GM23338 (cell line): ENCODE data around the gene SSH3. TPM values are rescaled to one million over a fixed set of nuclear protein-coding genes. Genes with fewer than 3 reads are reported as not detected.

Source experiments
- ATAC-seq: fragments of 200-7000 bp; cut with Tn5 transposase; 3 replicates; pipeline ENCODE4 v1.9.1; 2020
- DNase-seq: peaks from one replicate; pipeline ENCODE4 v3.0.0-alpha.2; 2015; ENCODE audit warnings: low spot score
- H2AFZ ChIP-seq: fragments of 200-600 bp; sonication (generic); 2 replicates; pipeline ENCODE4 v1.8.0; 2016; ENCODE audit warnings: antibody characterized with exemption, mild to moderate bottlenecking, moderate library complexity
- H3F3A ChIP-seq: fragments of 200-600 bp; sonication (generic); replicated peaks from 2 replicates; pipeline ENCODE4 v1.8.0; 2017; ENCODE audit warnings: antibody characterized with exemption, mixed run types, low read depth
- H3K27ac ChIP-seq: fragments of 200-600 bp; sonication (generic); 2 replicates; pipeline ENCODE4 v1.6.1; 2016; ENCODE audit warnings: low read depth
- H3K27me3 ChIP-seq: fragments of 200-600 bp; sonication (generic); 2 replicates; pipeline ENCODE4 v1.8.0; 2016; ENCODE audit warnings: mild to moderate bottlenecking, mixed run types, moderate library complexity; ENCODE audit not compliant: insufficient read depth
- H3K36me3 ChIP-seq: fragments of 200-600 bp; sonication (generic); 2 replicates; pipeline ENCODE4 v1.8.0; 2016; ENCODE audit warnings: mild to moderate bottlenecking; ENCODE audit not compliant: insufficient read depth
- H3K4me1 ChIP-seq: fragments of 200-600 bp; sonication (generic); 2 replicates; pipeline ENCODE4 v1.8.0; 2016; ENCODE audit warnings: mild to moderate bottlenecking, moderate library complexity; ENCODE audit not compliant: insufficient read depth
- H3K4me2 ChIP-seq: fragments of 200-600 bp; sonication (generic); 2 replicates; pipeline ENCODE4 v1.7.1; 2017; ENCODE audit warnings: mixed run types
- H3K4me3 ChIP-seq: fragments of 200-600 bp; sonication (generic); 2 replicates; pipeline ENCODE4 v1.6.1; 2016; ENCODE audit warnings: mixed run types
- H3K79me2 ChIP-seq: fragments of 200-600 bp; sonication (generic); replicated peaks from 2 replicates; pipeline ENCODE4 v1.8.0; 2017; ENCODE audit warnings: mild to moderate bottlenecking; ENCODE audit not compliant: insufficient read depth
- H3K9me2 ChIP-seq: fragments of 200-600 bp; sonication (generic); 2 replicates; pipeline ENCODE4 v1.8.0; 2017; ENCODE audit not compliant: insufficient read depth
- H4K20me1 ChIP-seq: fragments of 200-600 bp; sonication (generic); replicated peaks from 2 replicates; pipeline ENCODE4 v1.8.0; 2017; ENCODE audit warnings: mild to moderate bottlenecking; ENCODE audit not compliant: insufficient read depth
- H3K27ac Mint-ChIP-seq: 2 replicates; pipeline ENCODE4 v1.8.0; 2020; ENCODE audit warnings: inconsistent platforms, mild to moderate bottlenecking, moderate library complexity, mixed read lengths
- H3K27me3 Mint-ChIP-seq: 3 replicates; pipeline ENCODE4 v1.8.0; 2022; ENCODE audit warnings: low read depth, mild to moderate bottlenecking, moderate library complexity, mixed read lengths, inconsistent platforms; ENCODE audit not compliant: insufficient read depth, poor library complexity
- H3K36me3 Mint-ChIP-seq: 3 replicates; pipeline ENCODE4 v1.8.0; 2021; ENCODE audit warnings: low read depth, mild to moderate bottlenecking, inconsistent platforms, moderate library complexity, mixed read lengths
- H3K4me1 Mint-ChIP-seq: 3 replicates; pipeline ENCODE4 v1.8.0; 2020; ENCODE audit warnings: mild to moderate bottlenecking, inconsistent platforms, mixed read lengths
- H3K4me3 Mint-ChIP-seq: 3 replicates; pipeline ENCODE4 v1.8.0; 2021; ENCODE audit warnings: moderate library complexity, mild to moderate bottlenecking, inconsistent platforms, mixed read lengths
- H3K9me3 Mint-ChIP-seq: 3 replicates; pipeline ENCODE4 v1.8.0; 2020; ENCODE audit warnings: moderate library complexity, mild to moderate bottlenecking, inconsistent platforms, mixed read lengths
- CREB1 ChIP-seq: fragments of 250-450 bp; sonication (Bioruptor Pico); IDR thresholded peaks from 2 replicates; pipeline ENCODE4 v1.5.0; 2020; ENCODE audit warnings: low read depth, mild to moderate bottlenecking, moderate library complexity
- CTCF ChIP-seq, 2 experiments: fragments of 200-600 bp in 1 of 2; sonication (generic) in 1 of 2; conservative IDR thresholded peaks; 2 replicates each; pipeline versions ENCODE4 v1.5.1 to v1.6.1; 2016 to 2017; ENCODE audit warnings: antibody characterized with exemption in 2 of 2, low read depth in 2 of 2, mild to moderate bottlenecking in 2 of 2, moderate library complexity in 1 of 2
- ETS1 ChIP-seq: IDR thresholded peaks from 2 replicates; pipeline ENCODE4 v1.6.1; 2016; ENCODE audit warnings: antibody characterized with exemption
- EZH2 ChIP-seq: fragments of 200-600 bp; sonication (generic); IDR thresholded peaks from one replicate; pipeline ENCODE4 v1.8.0; 2017; ENCODE audit warnings: antibody characterized with exemption, mild to moderate bottlenecking, low read depth; ENCODE audit not compliant: unreplicated experiment
- EZH2phosphoT487 ChIP-seq: fragments of 200-600 bp; sonication (generic); IDR thresholded peaks from one replicate; pipeline ENCODE4 v1.8.1; 2018; ENCODE audit warnings: antibody characterized with exemption; ENCODE audit not compliant: unreplicated experiment
- JUNB ChIP-seq: IDR thresholded peaks from one replicate; pipeline ENCODE4 v1.6.1; 2016; ENCODE audit warnings: antibody characterized with exemption; ENCODE audit not compliant: unreplicated experiment
- NANOG ChIP-seq: IDR thresholded peaks from 2 replicates; pipeline ENCODE4 v1.6.1; 2016; ENCODE audit warnings: antibody characterized with exemption, borderline replicate concordance
- POLR2AphosphoS5 ChIP-seq: IDR thresholded peaks from 2 replicates; pipeline ENCODE4 v1.6.1; 2016; ENCODE audit warnings: antibody characterized with exemption, low read depth
- REST ChIP-seq: IDR thresholded peaks from one replicate; pipeline ENCODE4 v1.6.1; 2018; ENCODE audit warnings: antibody characterized with exemption; ENCODE audit not compliant: unreplicated experiment
- STAT1 ChIP-seq: IDR thresholded peaks from one replicate; pipeline ENCODE4 v1.6.1; 2016; ENCODE audit warnings: antibody characterized with exemption; ENCODE audit not compliant: unreplicated experiment
- ZNF114 ChIP-seq: fragments of 250-450 bp; sonication (Bioruptor Pico); IDR thresholded peaks from 2 replicates; pipeline ENCODE4 v1.5.0; 2020; ENCODE audit warnings: mild to moderate bottlenecking, moderate library complexity
- ZNF331 ChIP-seq: fragments of 250-450 bp; sonication (Bioruptor Pico); IDR thresholded peaks from 2 replicates; pipeline ENCODE4 v1.5.0; 2020; ENCODE audit warnings: low read depth, mild to moderate bottlenecking, moderate library complexity
- ZNF462 ChIP-seq: fragments of 250-450 bp; sonication (Bioruptor Pico); IDR thresholded peaks from 2 replicates; pipeline ENCODE4 v1.5.0; 2020; ENCODE audit warnings: mild to moderate bottlenecking, moderate library complexity
- polyA plus RNA-seq: library from polyadenylated mRNA; unstranded; fragments of >200 nt; fragmentation: Nextera tagmentation; extraction: Ambion mirVana; gene quantifications from 2 replicates; pipeline ENCODE4 v1.2.1, GENCODE V29; 2016
- total RNA-seq: library from RNA; depleted of rRNA; stranded (reverse); fragments of >200 nt; shearing (Covaris generic); gene quantifications from 2 replicates; pipeline ENCODE4 v1.2.3, GENCODE V29; 2014

Gene SSH3
- total and polyA plus RNA-seq, 2 experiments from 2014 or later, result 17.8 to 40.0 TPM

GRCh38 chr11:67312187-67313021, 9.1 kb downstream of the SSH3 start:
- no peak overlapping the region; the same call in 2 of the 3 replicates for H3K4me3 Mint-ChIP-seq
- no peak overlapping the region for H3K27ac Mint-ChIP-seq
- TF ChIP-seq EZH2, result no peak
- TF ChIP-seq ZNF462 (CRISPR knock-in tag), result no peak
- no peak for TF ChIP-seq REST
- no peak for TF ChIP-seq ZNF114 (CRISPR knock-in tag)
- no peak for TF ChIP-seq POLR2AphosphoS5
- no peak for TF ChIP-seq CREB1 (CRISPR knock-in tag)
- TF ChIP-seq NANOG, result no peak
- no peak for TF ChIP-seq ETS1
- no peak for TF ChIP-seq STAT1
- no peak for TF ChIP-seq JUNB
- no peak for TF ChIP-seq EZH2phosphoT487
- TF ChIP-seq CTCF (conservative IDR thresholded peaks at IDR 0.05; ENCODE audit: low read depth in 2 of 2), result no peak
- no peak for TF ChIP-seq ZNF331

More at GRCh38 chr11:67312187-67313021, 9.1 kb downstream of the SSH3 start:
- Mint-ChIP-seq H3K4me1 (peaks cover 2% of the 10 kb centered on the region; the same call in 1 of the 3 replicates), H3K27me3 (peaks cover 5% of the 10 kb centered on the region), H3K9me3 (no peaks in the 10 kb centered on the region), H3K36me3 (no peaks in the 10 kb centered on the region)
- H3K27me3 ChIP-seq, result peaks cover 10% of the 10 kb centered on the region; the same call in 1 of the 2 replicates
- ATAC-seq (no peak), DNase-seq (no peak)
- H2AFZ ChIP-seq, result no peak overlapping the region
- H4K20me1 ChIP-seq, result no peaks in the 10 kb centered on the region
- no peaks in the 10 kb centered on the region for H3K36me3 ChIP-seq
- H3F3A ChIP-seq, result no peaks in the 10 kb centered on the region
- H3K4me2 ChIP-seq, result no peak overlapping the region
- no peaks in the 10 kb centered on the region for H3K79me2 ChIP-seq
- no peak overlapping the region for H3K27ac ChIP-seq
- H3K9me2 ChIP-seq, result no peaks in the 10 kb centered on the region
- no peak overlapping the region for H3K4me3 ChIP-seq
- peaks cover 4% of the 10 kb centered on the region; the same call in 1 of the 2 replicates for H3K4me1 ChIP-seq
